Trophoblast cell (in vitro differentiated cells and primary cell): ENCODE data around the gene RNF187.

Experiments
- DNase-seq, 2 donors: peaks; one replicate each; pipeline ENCODE4 v3.0.0-alpha.2; 2016
- H2AFZ ChIP-seq: 2 replicates; pipeline ENCODE4 v1.6.1; 2013; ENCODE audit warnings: low read length, moderate library complexity, mild to moderate bottlenecking; ENCODE audit not compliant: insufficient read depth, poor library complexity
- H2AK5ac ChIP-seq: 2 replicates; pipeline ENCODE4 v1.6.1; 2013; ENCODE audit warnings: mild to moderate bottlenecking, low read length
- H2BK120ac ChIP-seq: 2 replicates; pipeline ENCODE4 v1.6.1; 2013; ENCODE audit warnings: low read length, mild to moderate bottlenecking, moderate library complexity; ENCODE audit not compliant: insufficient read depth, poor library complexity
- H2BK12ac ChIP-seq: 2 replicates; pipeline ENCODE4 v1.6.1; 2013; ENCODE audit warnings: mild to moderate bottlenecking, low read length, moderate library complexity
- H2BK5ac ChIP-seq: 2 replicates; pipeline ENCODE4 v1.6.1; 2013; ENCODE audit warnings: low read length, low read depth, moderate library complexity, mild to moderate bottlenecking; ENCODE audit not compliant: poor library complexity
- H3K14ac ChIP-seq: 2 replicates; pipeline ENCODE4 v1.6.1; 2013; ENCODE audit warnings: mild to moderate bottlenecking, low read length
- H3K18ac ChIP-seq: 2 replicates; pipeline ENCODE4 v1.6.1; 2013; ENCODE audit warnings: mild to moderate bottlenecking, low read length
- H3K23ac ChIP-seq: 2 replicates; pipeline ENCODE4 v1.6.1; 2013; ENCODE audit warnings: low read length
- H3K27ac ChIP-seq: 2 replicates; pipeline ENCODE4 v1.5.1; 2013; ENCODE audit warnings: low read depth, mild to moderate bottlenecking, inconsistent platforms, low read length, moderate library complexity
- H3K27me3 ChIP-seq: 2 replicates; pipeline ENCODE4 v1.6.1; 2013; ENCODE audit warnings: inconsistent platforms, mild to moderate bottlenecking, low read length, moderate library complexity; ENCODE audit not compliant: insufficient read depth
- H3K36me3 ChIP-seq, 2 experiments: 1 replicate in 1 of 2; 2 replicates in 1 of 2; pipeline ENCODE4 v1.6.1; 2013; ENCODE audit warnings: low read length in 2 of 2, mild to moderate bottlenecking in 2 of 2, moderate library complexity in 1 of 2; ENCODE audit not compliant: insufficient read depth in 2 of 2, control insufficient read depth in 1 of 2
- H3K4ac ChIP-seq: 2 replicates; pipeline ENCODE4 v1.6.1; 2013; ENCODE audit warnings: low read depth, mild to moderate bottlenecking, low read length, moderate library complexity
- H3K4me1 ChIP-seq, 2 experiments: 1 replicate in 1 of 2; 2 replicates in 1 of 2; pipeline ENCODE4 v1.6.1; 2013; ENCODE audit warnings: low read length in 2 of 2, mild to moderate bottlenecking in 2 of 2, moderate library complexity in 1 of 2; ENCODE audit not compliant: insufficient read depth in 2 of 2, control insufficient read depth in 1 of 2
- H3K4me2 ChIP-seq: 2 replicates; pipeline ENCODE4 v1.6.1; 2013; ENCODE audit warnings: inconsistent platforms, mild to moderate bottlenecking, low read length, moderate library complexity
- H3K4me3 ChIP-seq: 2 replicates; pipeline ENCODE4 v1.5.1; 2013; ENCODE audit warnings: mild to moderate bottlenecking, low read depth, low read length, inconsistent platforms
- H3K79me1 ChIP-seq: one replicate; pipeline ENCODE4 v1.6.1; 2013; ENCODE audit warnings: low read length
- H3K79me2 ChIP-seq: 2 replicates; pipeline ENCODE4 v1.6.1; 2013; ENCODE audit warnings: low read length, mild to moderate bottlenecking; ENCODE audit not compliant: control insufficient read depth, insufficient read depth, poor library complexity
- H3K9ac ChIP-seq: 2 replicates; pipeline ENCODE4 v1.6.1; 2013; ENCODE audit warnings: mild to moderate bottlenecking, low read length
- H3K9me3 ChIP-seq: 2 replicates; pipeline ENCODE4 v1.6.1; 2013; ENCODE audit warnings: low read depth, mild to moderate bottlenecking, control low read depth, inconsistent platforms, low read length; ENCODE audit not compliant: insufficient read depth
- H4K12ac ChIP-seq: 2 replicates; pipeline ENCODE4 v1.6.1; 2013; ENCODE audit warnings: low read depth, mild to moderate bottlenecking, low read length, moderate library complexity
- H4K8ac ChIP-seq: 2 replicates; pipeline ENCODE4 v1.6.1; 2013; ENCODE audit warnings: low read depth, mild to moderate bottlenecking, low read length, moderate library complexity
- H4K91ac ChIP-seq: one replicate; pipeline ENCODE4 v1.6.1; 2013; ENCODE audit warnings: low read depth, mild to moderate bottlenecking, low read length, moderate library complexity
- WGBS: extraction: QIAGEN DNeasy Blood & Tissue Kit; methylation state at CpG from one replicate; pipeline ENCODE4 v1.1.7; 2013; ENCODE audit warnings: missing lambda C conversion rate; ENCODE audit not compliant: insufficient read length, insufficient coverage; ENCODE audit errors: extremely low coverage; 5-methylcytosine and 5-hydroxymethylcytosine counted together

RNF187 gene

DNA sequence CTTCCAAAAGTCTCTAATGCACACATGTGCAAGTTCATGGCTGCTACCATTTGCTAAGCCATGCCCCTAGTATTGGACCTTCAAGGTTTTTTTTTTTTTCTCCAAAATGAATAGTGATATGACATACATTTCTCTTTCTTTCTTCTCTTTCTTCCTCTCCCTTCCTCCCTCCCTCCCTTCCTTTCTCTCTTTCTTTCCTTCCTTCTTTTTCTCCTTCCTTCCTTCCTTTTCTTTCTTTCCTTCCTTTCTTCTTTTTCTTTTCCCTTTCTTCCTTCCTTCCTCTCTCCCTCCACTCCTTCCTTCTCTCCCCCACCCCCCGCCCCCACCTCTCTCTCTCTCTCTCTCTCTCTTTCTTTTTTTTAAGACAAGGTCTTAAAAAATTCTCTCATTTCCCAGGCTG, 3.4 kb upstream of the RNF187 start:
- H4K8ac ChIP-seq, result no peak overlapping the region
- no peak overlapping the region for H4K91ac ChIP-seq
- no peak overlapping the region for H2BK120ac ChIP-seq
- H2BK12ac ChIP-seq, result no peak overlapping the region
- no peak overlapping the region for H3K18ac ChIP-seq
- peaks cover 14% of the 10 kb centered on the region for H3K79me2 ChIP-seq
- H3K27ac ChIP-seq, result no peak overlapping the region
- H3K4me2 ChIP-seq, result no peak overlapping the region
- peaks cover 2% of the 10 kb centered on the region for H3K9me3 ChIP-seq
- DNase-seq, result no peak
- no peak overlapping the region for H3K9ac ChIP-seq
- WGBS, result 100% methylated on average over 1 of the region's 1 CpG
- H3K79me1 ChIP-seq, result peaks cover 10% of the 10 kb centered on the region
- H2AFZ ChIP-seq, result no peak overlapping the region
- no peaks in the 10 kb centered on the region for H3K27me3 ChIP-seq
- H2AK5ac ChIP-seq, result no peak overlapping the region
- H2BK5ac ChIP-seq, result no peak overlapping the region
- H3K4me3 ChIP-seq, result no peak overlapping the region
- H3K4me1 ChIP-seq, result peaks cover 6% of the 10 kb centered on the region in 2 experiments
- H3K14ac ChIP-seq, result no peak overlapping the region
- H3K36me3 ChIP-seq, result no peaks in the 10 kb centered on the region
- no peak overlapping the region for H4K12ac ChIP-seq
- H3K23ac ChIP-seq, result no peak overlapping the region
- H3K4ac ChIP-seq, result no peak overlapping the region

DNA sequence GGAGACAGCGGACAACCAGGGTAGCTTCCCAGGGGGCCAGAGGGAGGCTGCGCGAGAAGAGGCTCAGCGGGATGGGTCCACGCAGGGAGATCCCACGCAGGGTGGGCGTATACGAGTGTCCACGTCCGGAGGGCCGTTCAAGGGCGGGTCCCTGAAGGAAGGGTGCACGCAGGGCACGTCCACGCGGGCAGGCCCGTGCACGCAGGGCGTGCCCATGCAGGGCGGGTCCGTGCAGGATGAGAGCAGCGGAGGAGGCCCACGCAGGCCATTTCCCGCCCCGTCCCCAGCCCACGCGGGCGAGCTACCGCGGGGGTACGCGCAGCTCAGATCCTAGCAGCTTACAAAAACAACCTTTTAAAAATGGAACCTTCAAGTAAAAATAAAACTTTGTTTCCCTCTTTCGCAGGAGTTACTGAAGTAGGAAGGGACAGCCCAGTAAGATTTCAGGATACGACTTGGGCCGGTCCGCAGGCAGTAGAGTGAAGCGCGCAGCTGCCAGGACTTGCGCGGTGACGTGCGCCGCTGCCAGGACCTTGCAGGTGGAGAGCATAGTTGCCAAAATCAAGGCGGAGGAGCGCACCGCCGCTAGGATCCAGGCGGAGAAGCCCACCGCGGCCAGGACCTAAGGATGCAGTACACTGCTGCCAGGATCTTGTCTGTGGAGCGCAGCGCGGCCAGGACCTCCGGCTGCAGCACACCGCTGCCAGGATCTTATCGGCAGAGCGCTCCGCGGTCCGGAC, 416 bp upstream of the RNF187 start:
- H3K18ac ChIP-seq, result peak overlapping the region; percentile 99
- peak overlapping the region; percentile 83 for H2AFZ ChIP-seq
- peak overlapping the region; percentile 93 for H3K9ac ChIP-seq
- peak overlapping the region; percentile 99 for H2BK5ac ChIP-seq
- H3K4me2 ChIP-seq, result peak overlapping the region; percentile 84
- peaks cover 2% of the 10 kb centered on the region for H3K9me3 ChIP-seq
- peak overlapping the region; percentile 100 for H2BK120ac ChIP-seq
- peaks cover 6% of the 10 kb centered on the region in 2 experiments for H3K4me1 ChIP-seq
- H2AK5ac ChIP-seq, result peak overlapping the region; percentile 17
- H3K79me2 ChIP-seq, result peaks cover 14% of the 10 kb centered on the region
- peak overlapping the region; percentile 99 for H4K91ac ChIP-seq
- peak overlapping the region; percentile 97 for H4K8ac ChIP-seq
- H3K27ac ChIP-seq, result peak overlapping the region; percentile 96
- H3K36me3 ChIP-seq, result peaks cover 14 to 16% of the 10 kb centered on the region in 2 experiments
- H3K4ac ChIP-seq, result peak overlapping the region; percentile 90
- no peaks in the 10 kb centered on the region for H3K27me3 ChIP-seq
- peaks cover 10% of the 10 kb centered on the region for H3K79me1 ChIP-seq
- H2BK12ac ChIP-seq, result peak overlapping the region; percentile 98
- no CpG with 5 or more reads among the region's 60 CpGs for WGBS
- H3K23ac ChIP-seq, result no peak overlapping the region
- DNase-seq, result peak; percentile 59 to 75
- H3K14ac ChIP-seq, result peak overlapping the region; percentile 98
- H4K12ac ChIP-seq, result peak overlapping the region; percentile 80
- H3K4me3 ChIP-seq, result peak overlapping the region; percentile 97

DNA sequence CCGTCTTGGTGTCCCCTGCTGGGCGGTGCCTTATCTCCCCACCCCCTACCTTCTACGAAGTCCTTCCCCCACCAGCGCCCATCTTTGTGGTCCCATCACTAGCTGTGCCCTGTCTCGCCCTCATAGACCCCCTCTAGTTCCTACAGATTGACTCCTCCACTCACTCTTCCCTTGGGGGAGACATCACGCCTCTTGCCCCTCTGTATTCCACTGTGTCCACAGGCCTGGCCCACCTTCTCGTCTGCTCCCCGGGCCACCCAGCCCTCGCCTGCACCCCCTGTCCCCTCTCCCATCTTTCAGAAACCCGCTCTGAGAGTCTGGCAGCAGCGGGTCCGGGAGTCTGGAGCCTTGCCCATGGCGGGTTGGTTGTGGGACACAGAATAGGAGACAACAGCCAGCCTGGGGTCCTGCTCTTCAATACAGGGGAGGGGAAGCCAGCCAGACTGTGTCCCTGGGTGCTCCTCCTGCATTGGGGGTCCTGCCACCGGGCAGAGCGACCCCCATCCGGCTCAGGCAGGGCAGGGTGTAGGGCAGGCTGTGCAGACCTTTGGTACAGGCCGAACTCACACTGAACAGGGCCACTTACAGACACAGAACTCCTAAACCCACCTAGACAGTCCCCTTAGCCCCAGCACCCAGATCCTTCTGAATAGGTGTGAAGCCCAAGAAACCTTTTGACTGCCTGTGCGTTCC, 1.1 kb downstream of the RNF187 start:
- H3K27ac ChIP-seq, result no peak overlapping the region
- peak overlapping the region; percentile 36 for H3K14ac ChIP-seq
- H3K27me3 ChIP-seq, result no peaks in the 10 kb centered on the region
- DNase-seq, result no peak
- peaks cover 6% of the 10 kb centered on the region in 2 experiments for H3K4me1 ChIP-seq
- peak overlapping the region; percentile 34 for H4K12ac ChIP-seq
- peak overlapping the region; percentile 75 for H3K4me2 ChIP-seq
- peak overlapping the region; percentile 59 for H2AK5ac ChIP-seq
- H3K79me1 ChIP-seq, result peaks cover 10% of the 10 kb centered on the region
- peak overlapping the region; percentile 95 for H3K9ac ChIP-seq
- H3K4me3 ChIP-seq, result peak overlapping the region; percentile 97
- H3K9me3 ChIP-seq, result peaks cover 2% of the 10 kb centered on the region
- WGBS, result no CpG with 5 or more reads among the region's 18 CpGs
- peak overlapping the region; percentile 88 for H3K18ac ChIP-seq
- H3K23ac ChIP-seq, result no peak overlapping the region
- peak overlapping the region; percentile 97 for H4K91ac ChIP-seq
- H3K4ac ChIP-seq, result peak overlapping the region; percentile 76
- no peak overlapping the region for H2BK120ac ChIP-seq
- peaks cover 14% of the 10 kb centered on the region for H3K79me2 ChIP-seq
- H2BK12ac ChIP-seq, result no peak overlapping the region
- H4K8ac ChIP-seq, result peak overlapping the region; percentile 77
- H2BK5ac ChIP-seq, result no peak overlapping the region
- peaks cover 22 to 23% of the 10 kb centered on the region in 2 experiments for H3K36me3 ChIP-seq
- no peak overlapping the region for H2AFZ ChIP-seq

DNA sequence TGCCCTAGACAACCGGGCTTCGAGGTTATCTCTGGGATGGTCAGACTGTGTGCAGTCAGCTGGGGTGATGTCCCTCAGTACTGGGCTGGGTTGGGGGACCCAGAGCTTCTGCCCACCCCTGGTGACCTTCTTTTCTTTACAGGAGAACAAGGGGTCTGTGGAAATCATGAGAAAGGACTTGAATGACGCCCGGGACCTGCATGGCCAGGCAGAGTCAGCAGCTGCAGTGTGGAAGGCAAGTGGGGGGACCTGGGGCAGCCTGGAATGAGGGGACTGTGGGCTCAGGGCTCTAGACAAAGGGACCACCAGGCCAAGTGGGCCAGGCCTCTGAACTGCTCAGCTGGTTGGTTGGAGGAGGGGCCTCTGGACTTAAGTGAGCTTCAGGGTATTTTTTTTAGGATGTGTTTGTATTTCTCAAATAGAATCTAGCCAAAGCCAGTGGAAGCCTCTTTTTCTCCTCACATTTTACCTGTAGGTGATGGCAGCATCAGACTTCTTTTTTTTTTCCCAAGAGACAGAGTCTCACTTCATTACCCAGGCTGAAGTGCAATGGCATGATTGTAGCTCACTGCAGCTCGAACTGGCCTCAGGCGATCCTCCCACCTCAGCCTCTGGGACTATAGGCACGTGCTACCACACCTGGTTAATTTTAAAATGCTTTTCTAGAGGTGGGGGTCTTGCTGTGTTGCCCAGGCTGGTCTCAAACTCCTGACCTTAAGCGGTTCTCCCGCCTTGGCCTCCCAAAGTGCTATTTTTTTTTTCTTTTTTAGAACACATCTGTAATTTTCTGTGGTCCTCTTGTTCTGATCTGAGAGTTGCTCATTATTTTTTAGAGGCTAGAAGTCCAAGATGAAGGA, 1.9 kb downstream of the RNF187 start:
- peak overlapping the region; percentile 75 for H3K4me2 ChIP-seq
- peaks cover 10% of the 10 kb centered on the region for H3K79me1 ChIP-seq
- no peak overlapping the region for H4K91ac ChIP-seq
- H3K79me2 ChIP-seq, result peaks cover 14% of the 10 kb centered on the region
- H3K4ac ChIP-seq, result no peak overlapping the region
- no peaks in the 10 kb centered on the region for H3K27me3 ChIP-seq
- no peak overlapping the region for H3K18ac ChIP-seq
- H3K9me3 ChIP-seq, result peaks cover 3% of the 10 kb centered on the region
- H3K27ac ChIP-seq, result no peak overlapping the region
- no peak overlapping the region for H4K8ac ChIP-seq
- H2BK120ac ChIP-seq, result no peak overlapping the region
- no CpG with 5 or more reads among the region's 9 CpGs for WGBS
- H2AK5ac ChIP-seq, result no peak overlapping the region
- H3K23ac ChIP-seq, result no peak overlapping the region
- no peak overlapping the region for H3K9ac ChIP-seq
- H2BK12ac ChIP-seq, result no peak overlapping the region
- no peak overlapping the region for H3K4me3 ChIP-seq
- peaks cover 6% of the 10 kb centered on the region in 2 experiments for H3K4me1 ChIP-seq
- no peak overlapping the region for H2AFZ ChIP-seq
- no peak for DNase-seq
- peaks cover 30 to 31% of the 10 kb centered on the region in 2 experiments for H3K36me3 ChIP-seq
- H2BK5ac ChIP-seq, result no peak overlapping the region
- peak overlapping the region; percentile 24 for H4K12ac ChIP-seq
- no peak overlapping the region for H3K14ac ChIP-seq
